ENCODE measurements around the gene ZYG11B.

Gene ZYG11B

DNA sequence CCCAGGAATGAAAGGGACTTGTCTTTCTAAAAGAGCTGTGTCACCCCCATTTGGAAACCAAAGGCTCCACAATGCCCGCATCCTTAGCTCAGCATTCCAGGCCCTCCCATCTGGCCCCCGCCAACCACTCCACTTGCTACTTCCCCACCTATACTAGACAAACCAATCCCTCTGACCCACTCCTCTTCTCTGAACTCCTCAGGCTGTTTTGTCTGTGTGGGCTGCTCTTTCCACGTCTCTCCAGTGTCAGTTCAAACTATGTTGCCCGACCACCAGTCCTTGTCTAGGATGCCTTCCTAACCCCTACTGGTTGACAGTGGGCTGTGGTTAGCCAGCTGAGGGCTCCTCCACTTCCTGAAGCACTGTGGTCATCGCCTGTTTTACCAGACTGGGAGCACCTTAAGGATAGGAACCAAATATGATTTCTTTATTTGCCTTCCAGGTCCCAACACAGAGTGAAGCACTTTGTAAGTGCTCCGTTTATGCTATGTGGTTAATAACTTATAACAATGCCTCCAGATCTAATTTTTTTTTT, 20.1 kb upstream of the ZYG11B start:
- TF ChIP-seq PPARA (CRISPR knock-in tag; IDR thresholded peaks at IDR 0.05; ENCODE audit: borderline replicate concordance), result no peak
- TF ChIP-seq SNAI2 (CRISPR knock-in tag; IDR thresholded peaks at IDR 0.05), result no peak
- TF ChIP-seq ZNF565 (CRISPR knock-in tag; conservative IDR thresholded peaks at IDR 0.05; ENCODE audit: low read depth), result no peak
- TF ChIP-seq OSR1 (CRISPR knock-in tag; IDR thresholded peaks at IDR 0.05), result no peak
- no peak for TF ChIP-seq ARNTL (CRISPR knock-in tag; IDR thresholded peaks at IDR 0.05; ENCODE audit: borderline replicate concordance, low read depth)
- TF ChIP-seq ZFP30 (CRISPR knock-in tag; IDR thresholded peaks at IDR 0.05), result no peak
- TF ChIP-seq, protein P1, sequence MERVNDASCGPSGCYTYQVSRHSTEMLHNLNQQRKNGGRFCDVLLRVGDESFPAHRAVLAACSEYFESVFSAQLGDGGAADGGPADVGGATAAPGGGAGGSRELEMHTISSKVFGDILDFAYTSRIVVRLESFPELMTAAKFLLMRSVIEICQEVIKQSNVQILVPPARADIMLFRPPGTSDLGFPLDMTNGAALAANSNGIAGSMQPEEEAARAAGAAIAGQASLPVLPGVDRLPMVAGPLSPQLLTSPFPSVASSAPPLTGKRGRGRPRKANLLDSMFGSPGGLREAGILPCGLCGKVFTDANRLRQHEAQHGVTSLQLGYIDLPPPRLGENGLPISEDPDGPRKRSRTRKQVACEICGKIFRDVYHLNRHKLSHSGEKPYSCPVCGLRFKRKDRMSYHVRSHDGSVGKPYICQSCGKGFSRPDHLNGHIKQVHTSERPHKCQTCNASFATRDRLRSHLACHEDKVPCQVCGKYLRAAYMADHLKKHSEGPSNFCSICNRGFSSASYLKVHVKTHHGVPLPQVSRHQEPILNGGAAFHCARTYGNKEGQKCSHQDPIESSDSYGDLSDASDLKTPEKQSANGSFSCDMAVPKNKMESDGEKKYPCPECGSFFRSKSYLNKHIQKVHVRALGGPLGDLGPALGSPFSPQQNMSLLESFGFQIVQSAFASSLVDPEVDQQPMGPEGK (CRISPR knock-in tag; IDR thresholded peaks at IDR 0.05; ENCODE audit: borderline replicate concordance), result no peak
- no peak for TF ChIP-seq ZNF70 (CRISPR knock-in tag; IDR thresholded peaks at IDR 0.05)
- TF ChIP-seq ESRRG (CRISPR knock-in tag; IDR thresholded peaks at IDR 0.05), result no peak
- TF ChIP-seq TCF4 (CRISPR knock-in tag; IDR thresholded peaks at IDR 0.05; ENCODE audit: borderline replicate concordance), result no peak
- TF ChIP-seq ISL1 (CRISPR knock-in tag; IDR thresholded peaks at IDR 0.05), result no peak
- no peak for TF ChIP-seq TOX (CRISPR knock-in tag; IDR thresholded peaks at IDR 0.05; ENCODE audit: borderline replicate concordance)
- TF ChIP-seq BACH2 (CRISPR knock-in tag; IDR thresholded peaks at IDR 0.05; ENCODE audit: borderline replicate concordance), result no peak
- TF ChIP-seq CSDC2 (CRISPR knock-in tag; IDR thresholded peaks at IDR 0.05), result no peak
- TF ChIP-seq ZFP3 (CRISPR knock-in tag; IDR thresholded peaks at IDR 0.05), result no peak
- TF ChIP-seq, protein P2, sequence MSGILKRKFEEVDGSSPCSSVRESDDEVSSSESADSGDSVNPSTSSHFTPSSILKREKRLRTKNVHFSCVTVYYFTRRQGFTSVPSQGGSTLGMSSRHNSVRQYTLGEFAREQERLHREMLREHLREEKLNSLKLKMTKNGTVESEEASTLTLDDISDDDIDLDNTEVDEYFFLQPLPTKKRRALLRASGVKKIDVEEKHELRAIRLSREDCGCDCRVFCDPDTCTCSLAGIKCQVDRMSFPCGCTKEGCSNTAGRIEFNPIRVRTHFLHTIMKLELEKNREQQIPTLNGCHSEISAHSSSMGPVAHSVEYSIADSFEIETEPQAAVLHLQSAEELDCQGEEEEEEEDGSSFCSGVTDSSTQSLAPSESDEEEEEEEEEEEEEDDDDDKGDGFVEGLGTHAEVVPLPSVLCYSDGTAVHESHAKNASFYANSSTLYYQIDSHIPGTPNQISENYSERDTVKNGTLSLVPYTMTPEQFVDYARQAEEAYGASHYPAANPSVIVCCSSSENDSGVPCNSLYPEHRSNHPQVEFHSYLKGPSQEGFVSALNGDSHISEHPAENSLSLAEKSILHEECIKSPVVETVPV (CRISPR knock-in tag; IDR thresholded peaks at IDR 0.05), result no peak
- TF ChIP-seq, protein P3, sequence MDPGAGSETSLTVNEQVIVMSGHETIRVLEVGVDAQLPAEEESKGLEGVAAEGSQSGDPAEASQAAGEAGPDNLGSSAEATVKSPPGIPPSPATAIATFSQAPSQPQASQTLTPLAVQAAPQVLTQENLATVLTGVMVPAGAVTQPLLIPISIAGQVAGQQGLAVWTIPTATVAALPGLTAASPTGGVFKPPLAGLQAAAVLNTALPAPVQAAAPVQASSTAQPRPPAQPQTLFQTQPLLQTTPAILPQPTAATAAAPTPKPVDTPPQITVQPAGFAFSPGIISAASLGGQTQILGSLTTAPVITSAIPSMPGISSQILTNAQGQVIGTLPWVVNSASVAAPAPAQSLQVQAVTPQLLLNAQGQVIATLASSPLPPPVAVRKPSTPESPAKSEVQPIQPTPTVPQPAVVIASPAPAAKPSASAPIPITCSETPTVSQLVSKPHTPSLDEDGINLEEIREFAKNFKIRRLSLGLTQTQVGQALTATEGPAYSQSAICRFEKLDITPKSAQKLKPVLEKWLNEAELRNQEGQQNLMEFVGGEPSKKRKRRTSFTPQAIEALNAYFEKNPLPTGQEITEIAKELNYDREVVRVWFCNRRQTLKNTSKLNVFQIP (CRISPR knock-in tag; IDR thresholded peaks at IDR 0.05; ENCODE audit: borderline replicate concordance, low read depth), result no peak
- TF ChIP-seq ZNF8 (CRISPR knock-in tag; IDR thresholded peaks at IDR 0.05), result no peak
- no peak for TF ChIP-seq ZC3H10 (CRISPR knock-in tag; IDR thresholded peaks at IDR 0.05)
- no peak for TF ChIP-seq RARB (CRISPR knock-in tag; IDR thresholded peaks at IDR 0.05)
- no peak for ATAC-seq

GRCh38 chr1:52706941-52707926, 19.0 kb upstream of the ZYG11B start:
- TF ChIP-seq CREB5 (CRISPR knock-in tag; IDR thresholded peaks at IDR 0.05; ENCODE audit: low read depth) (no peak), ZFP3 (CRISPR knock-in tag; IDR thresholded peaks at IDR 0.05) (no peak), OSR1 (CRISPR knock-in tag; IDR thresholded peaks at IDR 0.05) (no peak), RARB (CRISPR knock-in tag; IDR thresholded peaks at IDR 0.05) (no peak), ZNF565 (CRISPR knock-in tag; conservative IDR thresholded peaks at IDR 0.05; ENCODE audit: low read depth) (no peak), ZNF8 (CRISPR knock-in tag; IDR thresholded peaks at IDR 0.05) (no peak), ZC3H10 (CRISPR knock-in tag; IDR thresholded peaks at IDR 0.05) (no peak), GLIS3 (CRISPR knock-in tag; IDR thresholded peaks at IDR 0.05) (no peak), ARNTL (CRISPR knock-in tag; IDR thresholded peaks at IDR 0.05; ENCODE audit: borderline replicate concordance, low read depth) (no peak), BACH2 (CRISPR knock-in tag; IDR thresholded peaks at IDR 0.05; ENCODE audit: borderline replicate concordance) (no peak), TCF4 (CRISPR knock-in tag; IDR thresholded peaks at IDR 0.05; ENCODE audit: borderline replicate concordance) (no peak), ESRRG (CRISPR knock-in tag; IDR thresholded peaks at IDR 0.05) (no peak)
- TF ChIP-seq, protein P2 (CRISPR knock-in tag; IDR thresholded peaks at IDR 0.05), result no peak
- TF ChIP-seq, protein P3 (CRISPR knock-in tag; IDR thresholded peaks at IDR 0.05; ENCODE audit: borderline replicate concordance, low read depth), result no peak
- TF ChIP-seq, protein P4, sequence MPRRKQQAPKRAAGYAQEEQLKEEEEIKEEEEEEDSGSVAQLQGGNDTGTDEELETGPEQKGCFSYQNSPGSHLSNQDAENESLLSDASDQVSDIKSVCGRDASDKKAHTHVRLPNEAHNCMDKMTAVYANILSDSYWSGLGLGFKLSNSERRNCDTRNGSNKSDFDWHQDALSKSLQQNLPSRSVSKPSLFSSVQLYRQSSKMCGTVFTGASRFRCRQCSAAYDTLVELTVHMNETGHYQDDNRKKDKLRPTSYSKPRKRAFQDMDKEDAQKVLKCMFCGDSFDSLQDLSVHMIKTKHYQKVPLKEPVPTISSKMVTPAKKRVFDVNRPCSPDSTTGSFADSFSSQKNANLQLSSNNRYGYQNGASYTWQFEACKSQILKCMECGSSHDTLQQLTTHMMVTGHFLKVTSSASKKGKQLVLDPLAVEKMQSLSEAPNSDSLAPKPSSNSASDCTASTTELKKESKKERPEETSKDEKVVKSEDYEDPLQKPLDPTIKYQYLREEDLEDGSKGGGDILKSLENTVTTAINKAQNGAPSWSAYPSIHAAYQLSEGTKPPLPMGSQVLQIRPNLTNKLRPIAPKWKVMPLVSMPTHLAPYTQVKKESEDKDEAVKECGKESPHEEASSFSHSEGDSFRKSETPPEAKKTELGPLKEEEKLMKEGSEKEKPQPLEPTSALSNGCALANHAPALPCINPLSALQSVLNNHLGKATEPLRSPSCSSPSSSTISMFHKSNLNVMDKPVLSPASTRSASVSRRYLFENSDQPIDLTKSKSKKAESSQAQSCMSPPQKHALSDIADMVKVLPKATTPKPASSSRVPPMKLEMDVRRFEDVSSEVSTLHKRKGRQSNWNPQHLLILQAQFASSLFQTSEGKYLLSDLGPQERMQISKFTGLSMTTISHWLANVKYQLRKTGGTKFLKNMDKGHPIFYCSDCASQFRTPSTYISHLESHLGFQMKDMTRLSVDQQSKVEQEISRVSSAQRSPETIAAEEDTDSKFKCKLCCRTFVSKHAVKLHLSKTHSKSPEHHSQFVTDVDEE (CRISPR knock-in tag; IDR thresholded peaks at IDR 0.05), result no peak
- ATAC-seq, result no peak
